Aortic smooth muscle cell (primary cell): Measurements from ENCODE around the gene UBE2D1. TPM values are rescaled to one million over a fixed set of nuclear protein-coding genes. Genes with fewer than 3 reads are reported as not detected.

Experiments
- total RNA-seq: library from RNA; depleted of rRNA; stranded (reverse); fragments of >200 nt; gene quantifications from 2 replicates; pipeline ENCODE4 v1.2.3, GENCODE V29; 2014

The UBE2D1 gene
- 6.9 and 9.3 TPM in 2 replicates for total RNA-seq

GRCh38 chr10:58334817-58335305, at the start of gene UBE2D1:
Gene UBE2D1, plus strand, starts transcription at chr10:58335006. Its CDS starts 196 bp downstream, at chr10:58335202.

DNA sequence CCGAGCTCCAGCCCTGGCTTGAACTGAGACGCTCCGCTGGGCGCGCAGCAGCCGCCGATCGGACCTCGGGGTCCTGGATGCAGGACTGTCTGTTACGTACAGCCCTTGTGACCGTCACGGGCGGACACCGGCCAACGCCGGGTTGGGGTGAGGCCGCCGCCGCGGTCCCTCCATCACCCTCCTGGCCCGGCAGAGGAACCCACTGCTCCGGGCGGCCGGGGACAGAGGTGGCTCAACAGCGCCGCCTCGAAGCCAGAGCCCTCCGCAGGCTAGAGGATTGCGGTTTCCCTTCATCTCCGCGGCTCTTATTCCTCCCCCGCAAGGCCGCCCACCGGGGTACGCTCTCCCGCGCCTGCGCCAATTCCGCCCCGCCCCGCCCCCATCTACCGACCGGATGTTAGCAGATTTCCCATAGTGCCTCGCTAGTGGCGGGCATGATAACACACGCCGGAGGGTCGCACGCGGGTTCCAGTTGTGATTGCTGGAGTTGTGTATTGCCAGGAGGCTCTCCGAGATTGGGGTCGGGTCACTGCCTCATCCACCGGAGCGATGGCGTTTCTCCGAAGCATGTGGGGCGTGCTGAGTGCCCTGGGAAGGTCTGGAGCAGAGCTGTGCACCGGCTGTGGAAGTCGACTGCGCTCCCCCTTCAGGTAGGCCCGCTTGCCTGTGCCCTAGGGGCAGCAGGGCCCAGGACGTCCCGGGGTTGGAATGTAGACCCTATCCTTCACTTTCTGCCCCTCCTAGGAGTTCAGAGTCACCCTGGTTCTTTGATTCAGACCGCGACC, 50.4 kb downstream of the UBE2D1 start, which contains the start of gene TFAM:
Gene TFAM, plus strand, starts transcription at position 412 of the 785 bp plus-strand sequence. Its CDS starts 138 bp downstream, at position 550.

Other genes starting within 250 kb of the UBE2D1 start
- 3.2 TPM in 2 replicates for gene IPMK, start 67.1 kb upstream of the UBE2D1 start, total RNA-seq
- 41.9 and 52.7 TPM in 2 replicates for gene CISD1, start 65.8 kb upstream of the UBE2D1 start, total RNA-seq
- 17.7 and 18.1 TPM in 2 replicates for gene TFAM, start 50.4 kb downstream of the UBE2D1 start, total RNA-seq
- gene BICC1, start 177.9 kb downstream of the UBE2D1 start, total RNA-seq, result 66.3 and 88.6 TPM in 2 replicates